OCI-LY3 (cell line): Measurements from ENCODE around the gene WDPCP.
"Not testable (repeated sequence)": the region's sequence is repeated elsewhere in the genome, so short reads cannot be mapped to it uniquely, and the experiment has no call there.

Source experiments
- H2AFZ ChIP-seq: fragments of 200-600, 300-600 bp; shearing (Covaris generic); 2 replicates; pipeline ENCODE4 v1.6.0; 2014; ENCODE audit warnings: antibody characterized with exemption, low read depth, low read length
- H3K27ac ChIP-seq: fragments of 200-600, 300-600 bp; sonication (generic); 2 replicates; pipeline ENCODE4 v1.5.1; 2014; ENCODE audit warnings: mild to moderate bottlenecking, low read length, moderate library complexity, mixed read lengths
- H3K27me3 ChIP-seq: fragments of 200-600, 300-600 bp; sonication (generic); 2 replicates; pipeline ENCODE4 v1.6.1; 2014; ENCODE audit warnings: low read depth, low read length, mixed read lengths
- H3K36me3 ChIP-seq: fragments of 200-600, 300-600 bp; sonication (generic); replicated peaks from 2 replicates; pipeline ENCODE3; 2014; ENCODE audit warnings: low read depth, low read length, mixed read lengths
- H3K4me1 ChIP-seq: fragments of 300-600, 200-600 bp; sonication (generic); 2 replicates; pipeline ENCODE4 v1.6.1; 2014; ENCODE audit warnings: low read length, mixed read lengths
- H3K4me2 ChIP-seq: fragments of 200-600, 300-600 bp; sonication (generic); 2 replicates; pipeline ENCODE4 v1.6.1; 2014; ENCODE audit warnings: low read length, mixed read lengths
- H3K4me3 ChIP-seq: fragments of 300-600, 200-600 bp; sonication (generic); 2 replicates; pipeline ENCODE4 v1.5.1; 2014; ENCODE audit warnings: antibody characterized with exemption, mild to moderate bottlenecking, low read length, moderate library complexity
- H3K79me2 ChIP-seq: fragments of 300-600, 200-600 bp; shearing (Covaris generic); 2 replicates; pipeline ENCODE4 v1.6.1; 2014; ENCODE audit warnings: mild to moderate bottlenecking, low read length, mixed read lengths
- H3K9ac ChIP-seq: fragments of 300-600, 200-600 bp; shearing (Covaris generic); 2 replicates; pipeline ENCODE4 v1.6.0; 2014; ENCODE audit warnings: mild to moderate bottlenecking, low read length, moderate library complexity
- H3K9me3 ChIP-seq: fragments of 200-600, 300-600 bp; shearing (Covaris generic); 2 replicates; pipeline ENCODE4 v1.6.1; 2014; ENCODE audit warnings: low read length, mixed read lengths; ENCODE audit not compliant: insufficient read depth
- H4K20me1 ChIP-seq: fragments of 200-600, 300-600 bp; sonication (generic); 2 replicates; pipeline ENCODE4 v1.6.1; 2016; ENCODE audit warnings: low read length, mixed read lengths; ENCODE audit not compliant: insufficient read depth
- EZH2phosphoT487 ChIP-seq: fragments of 200-600 bp; shearing (Covaris generic); IDR thresholded peaks from 2 replicates; pipeline ENCODE4 v1.6.1; 2018; ENCODE audit warnings: antibody characterized with exemption, mixed run types, low read depth
- TF ChIP-seq, protein P1 (sequence below): fragments of 200-600, 300-600 bp; sonication (generic); IDR thresholded peaks from 2 replicates; pipeline ENCODE4 v1.5.1; 2014; ENCODE audit warnings: antibody characterized with exemption, low read length, low read depth

WDPCP gene

GRCh38 chr2:63159262-63159661 is 429.0 kb downstream of the WDPCP start:
- Histone ChIP-seq H3K9ac (no peak overlapping the region), H3K27ac (no peak overlapping the region), H3K4me3 (no peak overlapping the region), H2AFZ (no peak overlapping the region), H4K20me1 (no peaks in the 10 kb centered on the region), H3K79me2 (no peaks in the 10 kb centered on the region), H3K4me2 (no peak overlapping the region), H3K27me3 (no peaks in the 10 kb centered on the region), H3K4me1 (no peaks in the 10 kb centered on the region), H3K36me3 (no peaks in the 10 kb centered on the region), H3K9me3 (no peaks in the 10 kb centered on the region)
- TF ChIP-seq, protein P1, sequence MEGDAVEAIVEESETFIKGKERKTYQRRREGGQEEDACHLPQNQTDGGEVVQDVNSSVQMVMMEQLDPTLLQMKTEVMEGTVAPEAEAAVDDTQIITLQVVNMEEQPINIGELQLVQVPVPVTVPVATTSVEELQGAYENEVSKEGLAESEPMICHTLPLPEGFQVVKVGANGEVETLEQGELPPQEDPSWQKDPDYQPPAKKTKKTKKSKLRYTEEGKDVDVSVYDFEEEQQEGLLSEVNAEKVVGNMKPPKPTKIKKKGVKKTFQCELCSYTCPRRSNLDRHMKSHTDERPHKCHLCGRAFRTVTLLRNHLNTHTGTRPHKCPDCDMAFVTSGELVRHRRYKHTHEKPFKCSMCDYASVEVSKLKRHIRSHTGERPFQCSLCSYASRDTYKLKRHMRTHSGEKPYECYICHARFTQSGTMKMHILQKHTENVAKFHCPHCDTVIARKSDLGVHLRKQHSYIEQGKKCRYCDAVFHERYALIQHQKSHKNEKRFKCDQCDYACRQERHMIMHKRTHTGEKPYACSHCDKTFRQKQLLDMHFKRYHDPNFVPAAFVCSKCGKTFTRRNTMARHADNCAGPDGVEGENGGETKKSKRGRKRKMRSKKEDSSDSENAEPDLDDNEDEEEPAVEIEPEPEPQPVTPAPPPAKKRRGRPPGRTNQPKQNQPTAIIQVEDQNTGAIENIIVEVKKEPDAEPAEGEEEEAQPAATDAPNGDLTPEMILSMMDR, result no peak

GRCh38 chr2:63136683-63137082 is 451.6 kb downstream of the WDPCP start:
- H3K27me3 ChIP-seq, H3K27ac ChIP-seq, H4K20me1 ChIP-seq, H3K9me3 ChIP-seq, H3K79me2 ChIP-seq, H2AFZ ChIP-seq, H3K36me3 ChIP-seq, H3K4me1 ChIP-seq, H3K4me3 ChIP-seq, H3K9ac ChIP-seq, H3K4me2 ChIP-seq: not testable (repeated sequence)

DNA sequence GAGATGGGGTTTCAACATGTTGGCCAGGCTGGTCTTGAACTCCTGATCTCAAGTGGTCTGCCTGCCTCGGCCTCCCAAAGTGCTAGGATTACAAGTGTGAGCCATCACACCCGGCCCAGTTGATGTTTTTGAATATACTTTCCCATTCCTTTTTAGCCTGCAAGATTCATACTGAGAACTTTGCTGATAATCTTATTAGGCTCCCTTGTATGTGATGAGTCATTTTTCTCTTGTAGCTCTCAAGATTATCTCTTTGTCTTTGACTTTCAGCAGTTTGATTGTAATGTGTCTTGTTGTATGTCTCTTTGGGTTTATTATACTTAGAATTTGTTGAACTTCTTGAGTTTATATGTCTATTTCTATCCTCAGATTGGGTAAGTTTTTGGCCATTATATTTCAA is 456.3 kb downstream of the WDPCP start:
- Histone ChIP-seq H3K9ac (no peak overlapping the region), H3K27me3 (no peaks in the 10 kb centered on the region), H4K20me1 (no peaks in the 10 kb centered on the region), H3K4me1 (0 out of 2 replicates have a peak, but pooled peaks cover 3% of the 10 kb centered on the region), H3K4me2 (no peak overlapping the region), H3K27ac (no peak overlapping the region), H3K79me2 (no peaks in the 10 kb centered on the region), H3K9me3 (peaks cover 4% of the 10 kb centered on the region; the same call in 1 of the 2 replicates), H3K36me3 (no peaks in the 10 kb centered on the region), H2AFZ (no peak overlapping the region), H3K4me3 (no peak overlapping the region)
- TF ChIP-seq, protein P1, result no peak
- TF ChIP-seq EZH2phosphoT487, result no peak

DNA sequence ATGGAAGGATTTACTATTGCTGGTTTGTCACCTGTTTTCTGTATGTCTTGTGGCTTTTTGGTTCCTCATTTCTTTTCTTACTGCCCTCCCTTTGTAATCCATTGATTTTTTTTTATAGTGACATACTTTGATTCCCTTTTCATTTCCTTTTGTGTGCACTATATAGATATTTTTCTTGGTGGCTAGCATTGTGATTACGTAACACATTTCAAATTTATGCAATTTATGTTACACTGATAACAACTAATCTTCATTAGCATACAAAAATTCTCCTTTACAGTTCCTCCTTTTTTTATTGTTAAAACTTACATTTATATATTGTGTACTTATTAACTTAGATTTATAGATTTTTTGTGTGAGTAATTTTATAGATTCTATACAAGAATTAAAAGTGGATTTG is 457.1 kb downstream of the WDPCP start:
- Histone ChIP-seq H3K4me3 (no peak overlapping the region), H3K27me3 (no peaks in the 10 kb centered on the region), H3K9me3 (peaks cover 4% of the 10 kb centered on the region; the same call in 1 of the 2 replicates), H3K4me2 (no peak overlapping the region), H3K27ac (no peak overlapping the region), H3K79me2 (no peaks in the 10 kb centered on the region), H3K9ac (no peak overlapping the region), H3K36me3 (no peaks in the 10 kb centered on the region), H2AFZ (no peak overlapping the region), H4K20me1 (no peaks in the 10 kb centered on the region), H3K4me1 (0 out of 2 replicates have a peak, but pooled peaks cover 3% of the 10 kb centered on the region)
- TF ChIP-seq, protein P1, result no peak

DNA sequence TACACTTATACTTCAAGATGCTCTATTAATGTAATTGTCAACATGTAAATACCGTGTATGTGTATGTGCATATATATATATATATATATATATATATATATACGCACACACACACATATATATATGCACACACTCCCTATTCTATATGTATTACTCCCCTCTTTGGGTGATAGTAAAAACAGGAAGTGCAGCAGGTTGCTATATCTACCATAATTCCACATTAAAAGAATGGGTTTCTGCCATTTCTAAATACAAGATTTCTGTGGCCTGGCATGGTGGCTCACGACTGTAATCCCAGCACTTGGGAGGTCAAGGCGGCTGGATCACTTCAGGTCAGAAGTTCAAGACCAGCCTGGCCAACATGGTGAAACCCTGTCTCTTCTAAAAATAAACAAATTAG is 460.7 kb downstream of the WDPCP start:
- no peaks in the 10 kb centered on the region for H4K20me1 ChIP-seq

More for the DNA sequence above, 460.7 kb downstream of the WDPCP start:
- Histone ChIP-seq H3K4me3 (no peak overlapping the region), H2AFZ (no peak overlapping the region), H3K4me1 (peaks cover 21% of the 10 kb centered on the region), H3K79me2 (no peaks in the 10 kb centered on the region), H3K27me3 (no peaks in the 10 kb centered on the region), H3K27ac (no peak overlapping the region), H3K9me3 (no peaks in the 10 kb centered on the region), H3K36me3 (no peaks in the 10 kb centered on the region), H3K9ac (no peak overlapping the region), H3K4me2 (no peak overlapping the region)
- TF ChIP-seq, protein P1, result no peak
- no peak for TF ChIP-seq EZH2phosphoT487
